GM12874 (cell line): ENCODE data around the gene PTCRA.
A peak's percentile ranks its signal among the peaks of the same experiment; 100 is the strongest.

Experiments
- CTCF ChIP-seq: IDR thresholded peaks from 2 replicates; pipeline ENCODE4 v1.5.1; 2011; ENCODE audit warnings: low read depth, mild to moderate bottlenecking, control low read depth, low read length, moderate library complexity; ENCODE audit not compliant: insufficient read depth

PTCRA gene

GRCh38 chr6:42889815-42890214, 26.0 kb upstream of the PTCRA start:
- no peak for TF ChIP-seq CTCF

- no peak for TF ChIP-seq CTCF
Observed at GRCh38 chr6:42890311-42891198, 25.3 kb upstream of the PTCRA start.

GRCh38 chr6:42891199-42891722, 24.6 kb upstream of the PTCRA start:
- TF ChIP-seq CTCF, result no peak

GRCh38 chr6:42896178-42896719, 19.6 kb upstream of the PTCRA start:
- no peak for TF ChIP-seq CTCF

GRCh38 chr6:42898891-42899361, 16.9 kb upstream of the PTCRA start:
- peak; percentile 50 for TF ChIP-seq CTCF

- TF ChIP-seq CTCF, result no peak
Observed at GRCh38 chr6:42899871-42900270, 16.0 kb upstream of the PTCRA start.

- peak; percentile 65 for TF ChIP-seq CTCF
Observed at GRCh38 chr6:42901538-42901957, 14.3 kb upstream of the PTCRA start.
